NCI-H774 (cell line): ENCODE measurements around the gene HAND2.

Source experiments
- DNase-seq: peaks from one replicate; lab custom pipeline; 2025; lab: John Stamatoyannopoulos, UW

Gene HAND2

DNA sequence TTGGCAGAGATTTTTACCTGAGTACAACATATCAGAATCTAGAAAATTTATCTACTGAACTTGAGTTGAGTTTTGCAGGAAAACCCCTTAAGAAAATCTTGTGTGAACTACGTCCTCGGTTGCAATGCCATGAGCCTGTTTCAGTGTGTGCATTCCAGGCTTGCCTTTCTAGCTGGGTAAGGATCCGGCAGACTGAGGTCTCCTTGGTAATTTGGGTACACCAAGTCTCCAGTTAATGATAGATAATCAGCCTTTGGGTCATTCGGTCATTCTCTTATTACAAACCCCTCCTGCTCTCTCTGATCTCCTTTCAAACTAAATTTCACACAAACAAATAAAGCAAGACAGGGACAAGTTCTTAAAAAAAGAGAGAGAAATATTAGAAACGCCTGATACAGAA lies 5.9 kb upstream of the HAND2 start:
- DNase-seq: no peak

- no peak for DNase-seq
Observed at GRCh38 chr4:173535165-173535902, 5.3 kb upstream of the HAND2 start.

- no peak for DNase-seq
Observed at GRCh38 chr4:173534434-173534833, 4.4 kb upstream of the HAND2 start.

GRCh38 chr4:173532725-173533511 lies 2.9 kb upstream of the HAND2 start:
- DNase-seq: no peak

DNA sequence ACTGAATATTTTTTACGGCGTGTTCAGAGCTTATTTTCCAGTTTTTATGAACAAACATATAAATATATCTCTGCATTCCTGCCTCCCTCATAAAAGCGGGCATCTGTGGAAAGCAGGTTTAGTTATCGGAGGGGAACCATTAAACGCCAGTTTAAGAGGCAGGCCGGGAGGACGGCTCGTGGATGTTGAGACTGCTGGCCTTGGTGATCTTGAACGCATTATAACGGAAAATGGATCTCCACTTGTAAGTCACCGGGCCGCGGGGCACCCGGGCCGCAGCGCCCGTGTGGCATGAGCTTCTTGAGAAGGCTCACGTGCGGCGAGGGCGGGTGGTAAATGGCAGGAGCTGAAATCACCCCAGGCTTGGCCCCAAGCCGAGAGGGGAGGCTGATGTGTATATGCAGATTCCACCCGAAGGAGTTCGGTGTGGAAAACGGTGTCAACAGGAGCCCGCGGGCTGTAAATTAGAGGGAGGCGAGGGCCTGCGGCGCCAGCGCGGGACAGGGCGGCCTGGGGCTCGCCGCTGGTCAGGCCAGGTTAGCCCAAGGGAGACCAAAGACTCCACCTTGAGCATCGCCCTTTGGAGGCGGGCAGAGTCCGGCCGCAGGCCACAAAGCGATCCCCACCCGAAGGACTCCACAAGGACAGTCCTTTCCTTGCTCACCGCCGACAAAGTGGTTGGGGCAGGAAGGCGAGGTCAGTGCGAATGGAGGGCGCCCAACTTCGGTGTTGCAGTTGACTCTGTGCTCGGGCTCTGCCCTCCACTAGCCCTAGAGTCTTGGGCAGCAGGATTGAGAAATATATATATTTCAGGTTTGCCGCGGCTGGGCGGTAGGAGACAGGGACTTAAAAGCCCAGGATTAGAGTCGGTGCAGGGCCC lies 1.3 kb upstream of the HAND2 start:
- DNase-seq: no peak

GRCh38 chr4:173530326-173531085 lies 477 bp upstream of the HAND2 start:
- no peak for DNase-seq

DNA sequence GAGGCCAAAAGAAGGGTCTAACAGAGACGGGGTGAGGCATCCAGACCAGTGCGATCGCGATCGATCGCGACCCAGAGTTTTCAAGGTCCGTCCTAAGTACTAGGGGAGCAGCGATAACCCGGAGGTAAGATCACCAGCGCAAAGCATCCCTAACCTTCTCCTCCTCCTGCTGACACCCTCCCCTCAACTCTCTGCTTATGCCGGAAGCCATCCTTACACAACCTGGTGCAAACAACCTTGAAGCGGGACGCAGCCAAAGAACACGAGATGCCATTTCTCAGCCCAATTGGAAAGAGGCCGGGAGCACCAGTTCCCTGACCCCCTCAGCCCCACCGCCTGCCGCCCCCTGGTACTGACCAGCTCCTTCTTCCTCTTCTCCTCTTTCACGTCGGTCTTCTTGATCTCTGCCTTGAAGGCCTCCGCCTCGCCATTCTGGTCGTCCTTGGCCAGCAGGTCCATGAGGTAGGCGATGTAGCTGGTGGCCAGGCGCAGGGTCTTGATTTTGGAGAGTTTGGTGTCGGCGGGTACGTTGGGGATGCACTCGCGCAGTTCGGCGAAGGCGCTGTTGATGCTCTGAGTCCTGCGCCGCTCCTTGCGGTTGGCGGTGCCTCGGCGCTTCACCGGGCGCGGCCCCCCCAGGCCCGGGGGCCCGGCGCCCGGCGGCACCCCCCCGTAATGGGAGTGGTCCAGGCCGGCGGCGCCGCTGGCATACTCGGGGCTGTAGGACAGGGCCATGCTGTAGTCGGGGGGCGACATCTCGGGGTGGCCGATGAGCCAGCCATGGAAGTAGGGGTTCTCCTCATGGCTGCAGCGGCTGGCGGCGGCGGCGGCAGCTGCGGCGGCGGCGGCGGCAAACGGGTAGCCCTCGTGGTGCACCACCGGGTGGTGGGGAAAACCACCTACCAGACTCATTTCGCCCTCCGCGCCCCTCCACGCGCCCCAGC lies 1.4 kb downstream of the HAND2 start:
- DNase-seq: no peak

GRCh38 chr4:173527103-173527891 lies 2.7 kb downstream of the HAND2 start:
- DNase-seq: no peak

DNA sequence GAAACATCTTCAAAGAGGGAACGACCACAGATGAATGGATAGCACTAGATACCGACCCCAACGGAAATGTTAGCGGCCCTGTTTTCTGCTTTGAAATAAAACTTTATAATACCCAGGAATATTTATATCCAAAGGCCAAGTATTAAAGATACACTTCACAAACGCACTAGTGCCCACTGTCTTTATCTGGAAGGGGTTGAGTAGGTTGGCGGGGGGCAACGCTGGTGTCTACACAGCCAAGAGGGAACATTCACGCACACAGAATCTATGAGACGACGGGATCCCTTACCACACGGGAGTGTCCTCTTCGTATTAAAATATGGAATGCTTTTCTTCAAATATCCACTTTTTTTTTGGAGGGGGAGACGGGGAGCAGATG lies 3.3 kb downstream of the HAND2 start:
- no peak for DNase-seq

GRCh38 chr4:173526027-173526482 lies 4.0 kb downstream of the HAND2 start:
- no peak for DNase-seq

- no peak for DNase-seq
Observed at GRCh38 chr4:173525118-173526011, 4.7 kb downstream of the HAND2 start.

GRCh38 chr4:173524218-173525117 lies 5.6 kb downstream of the HAND2 start:
- DNase-seq: no peak

DNA sequence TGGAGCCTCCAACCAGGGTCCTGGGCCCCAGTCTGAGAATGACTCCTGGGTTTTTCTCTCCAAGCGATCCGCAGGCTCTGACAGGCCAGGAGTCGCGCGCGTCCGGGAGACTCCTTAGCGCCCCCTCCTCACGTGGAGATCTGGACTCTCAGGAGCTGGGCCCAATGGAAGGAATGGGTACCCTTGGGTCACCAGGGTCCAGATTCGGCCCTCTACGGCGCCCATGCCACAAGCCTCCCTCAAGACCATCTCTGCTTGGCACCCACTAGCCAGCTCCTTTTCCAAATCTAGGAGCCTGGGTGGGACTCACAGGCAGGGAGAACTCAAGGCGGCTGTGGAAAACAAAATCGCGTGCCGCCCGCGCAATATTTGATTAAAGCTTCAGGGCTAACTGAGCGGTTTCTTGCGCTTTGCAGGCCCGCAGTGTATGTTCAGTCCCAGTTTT lies 7.1 kb downstream of the HAND2 start:
- DNase-seq: no peak

DNA sequence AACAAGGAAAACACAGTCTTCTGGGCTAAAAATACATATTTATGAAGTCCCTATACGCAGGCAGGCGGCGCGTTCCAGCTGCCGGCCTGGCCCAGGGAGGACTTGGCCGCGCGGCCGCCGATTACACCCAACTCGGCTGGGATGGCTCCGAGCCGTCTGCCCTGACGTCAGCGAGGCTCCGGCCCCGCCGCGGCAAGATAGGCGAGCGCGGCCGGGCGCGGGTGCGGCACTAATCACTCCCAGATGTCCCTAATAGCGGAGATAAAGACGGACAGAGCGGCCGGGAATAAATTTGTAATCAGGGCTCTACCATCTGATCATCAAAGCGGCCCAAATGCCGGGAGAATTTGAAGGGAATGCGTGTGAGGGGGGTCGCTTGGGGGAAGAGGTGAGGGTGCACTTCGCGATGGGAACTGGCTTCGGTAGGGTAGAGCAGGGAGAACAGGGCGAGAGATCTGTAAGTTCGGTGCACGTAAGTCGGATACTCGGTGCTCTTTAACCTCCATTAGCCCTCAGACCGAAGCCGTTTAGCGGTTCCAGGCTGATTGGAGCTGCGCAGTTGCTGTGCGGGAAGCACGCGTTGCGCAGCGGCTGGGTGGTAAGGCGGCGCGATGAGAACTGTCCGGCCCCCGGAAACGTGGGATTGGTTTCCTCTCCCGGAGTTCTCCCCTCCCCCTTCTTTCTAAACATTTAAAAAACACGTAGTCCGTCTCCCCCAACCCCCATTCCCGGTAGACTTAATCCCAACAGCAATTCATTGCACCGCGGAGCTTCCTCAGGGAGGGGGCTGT lies 7.7 kb downstream of the HAND2 start:
- DNase-seq: no peak

- DNase-seq: no peak
Observed at GRCh38 chr4:173521467-173522159, 8.4 kb downstream of the HAND2 start.

DNA sequence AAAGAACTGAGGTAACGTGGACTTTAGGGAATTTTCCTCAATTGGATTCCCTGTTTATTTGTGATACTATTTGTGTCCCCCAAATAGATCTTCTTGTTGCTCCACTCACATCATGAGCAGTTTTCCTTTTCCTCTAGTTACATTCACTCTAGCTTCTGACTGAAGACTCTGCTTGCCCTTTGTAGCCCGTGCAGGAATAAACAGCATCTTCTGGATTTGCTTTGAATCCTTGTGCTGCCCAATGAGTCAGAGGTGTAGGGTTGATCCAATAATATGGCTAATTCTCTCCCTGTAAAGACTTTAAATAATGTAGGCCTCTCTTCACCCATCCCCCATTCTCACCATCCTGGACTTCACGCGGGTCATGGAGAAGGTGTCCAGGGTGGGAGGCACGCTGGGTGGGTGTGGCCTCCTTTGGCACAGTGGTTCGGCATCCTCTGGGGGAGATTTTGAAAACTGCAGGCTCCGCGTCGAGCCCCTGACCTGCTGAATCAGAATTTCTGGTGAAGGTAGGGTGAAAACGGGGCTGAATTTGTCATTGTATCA lies 9.0 kb downstream of the HAND2 start:
- no peak for DNase-seq
